ENCODE results near the gene CDKL5.

CDKL5 gene

GRCh38 chrX:18702362-18703195 is 277.2 kb downstream of the CDKL5 start:
- Histone ChIP-seq H2AFZ (ENCODE audit: low read depth, low read length) (no peak overlapping the region), H3K36me3 (replicated peaks; ENCODE audit: low read depth, low read length) (no peaks in the 10 kb centered on the region), H3K4me2 (ENCODE audit: low read length) (no peak overlapping the region), H4K20me1 (ENCODE audit: insufficient read depth, low read length) (no peaks in the 10 kb centered on the region), H3K27me3 (ENCODE audit: low read depth, low read length) (peaks cover 3% of the 10 kb centered on the region; the same call in 1 of the 2 replicates), H3K9me3 (ENCODE audit: insufficient read depth, low read length) (no peaks in the 10 kb centered on the region), H3K4me1 (ENCODE audit: low read length) (no peaks in the 10 kb centered on the region), H3K9ac (ENCODE audit: low read length) (no peak overlapping the region), H3K4me3 (ENCODE audit: low read length) (no peak overlapping the region), H3K27ac (ENCODE audit: low read length) (no peak overlapping the region), H3K79me2 (ENCODE audit: low read length) (no peaks in the 10 kb centered on the region)
- TF ChIP-seq EZH2phosphoT487 (IDR thresholded peaks at IDR 0.05; ENCODE audit: low read depth) (no peak), CTCF (IDR thresholded peaks at IDR 0.05; ENCODE audit: low read depth, low read length) (no peak)

Measured in OCI-LY3 (cell line).